Limb (tissue), 2 donors: ENCODE data around the gene TBC1D30.

Source experiments
- DNase-seq, 2 donors: peaks; one replicate each; pipeline ENCODE4 v3.0.0-alpha.2; 2016; ENCODE audit errors: extremely low spot score in 2 of 2

The TBC1D30 gene

GRCh38 chr12:64907097-64907496, 82.7 kb downstream of the TBC1D30 start:
- DNase-seq, result no peak

GRCh38 chr12:64909124-64909523, 84.7 kb downstream of the TBC1D30 start:
- DNase-seq, result peak in 1 of 2 donors; percentile 19

- peak in 1 of 2 donors; percentile 40 for DNase-seq
These were observed 86.6 kb downstream of the TBC1D30 start for GRCh38 chr12:64911081-64911480.

- peak in 1 of 2 donors; percentile 18 for DNase-seq
These were observed 87.5 kb downstream of the TBC1D30 start for GRCh38 chr12:64911912-64912311.

GRCh38 chr12:64912516-64913255, 88.2 kb downstream of the TBC1D30 start:
- DNase-seq, result no peak

- DNase-seq, result no peak
These were observed 90.8 kb downstream of the TBC1D30 start for GRCh38 chr12:64915242-64915641.

- DNase-seq, result no peak
These were observed 92.2 kb downstream of the TBC1D30 start for GRCh38 chr12:64916411-64917261.

- peak in 1 of 2 donors; percentile 49 for DNase-seq
These were observed 93.9 kb downstream of the TBC1D30 start for GRCh38 chr12:64918344-64918743.

GRCh38 chr12:64918801-64919200, 94.4 kb downstream of the TBC1D30 start:
- peak in 1 of 2 donors; percentile 24 for DNase-seq

- DNase-seq, result no peak
These were observed 98.4 kb downstream of the TBC1D30 start for GRCh38 chr12:64922853-64923252.

GRCh38 chr12:64923536-64923935, 99.1 kb downstream of the TBC1D30 start:
- no peak for DNase-seq
